ENCODE data around the gene ATP11C. TPM values are rescaled to one million over a fixed set of nuclear protein-coding genes. Genes with fewer than 3 reads are reported as not detected.
A peak's percentile ranks its signal among the peaks of the same experiment; 100 is the strongest.

The ATP11C gene
- polyA plus RNA-seq, 1 donor (not counting 4 experiments of a cell fraction or from before 2014, with no cell fraction given): 14.0 TPM

- H3K27me3 ChIP-seq (ENCODE audit: control insufficient read depth, extremely low read depth, insufficient read depth, low read length): no peaks in the 10 kb centered on the region
- no peak overlapping the region for H2AFZ ChIP-seq (ENCODE audit: control insufficient read depth, low read length)
- no peak for FAIRE-seq
- no peaks in the 10 kb centered on the region for H3K9me3 ChIP-seq (ENCODE audit: control insufficient read depth, low read depth, low read length)
- peak overlapping the region; percentile 76 for H3K9ac ChIP-seq (ENCODE audit: control insufficient read depth, extremely low read depth, insufficient read depth, low read length)
- peak overlapping the region; percentile 51 to 71 (median 69) for H3K4me3 ChIP-seq (ENCODE audit: control insufficient read depth in 2 of 3, extremely low read depth in 1 of 3, insufficient read depth in 2 of 3, low read depth in 1 of 3, low read length in 3 of 3)
- H3K27ac ChIP-seq (ENCODE audit: control insufficient read depth, insufficient read depth, low read length): peak overlapping the region; percentile 64
- H3K9me1 ChIP-seq (ENCODE audit: control insufficient read depth, extremely low read depth, insufficient read depth, low read length): no peaks in the 10 kb centered on the region
- dilution Hi-C loops (cut with MboI; ENCODE audit: extremely low pct_ligation_motif_present, low sequenced_read_pairs): no loop called here
- no peaks in the 10 kb centered on the region for H3K36me3 ChIP-seq (ENCODE audit: control insufficient read depth in 2 of 2, extremely low read depth in 1 of 2, insufficient read depth in 2 of 2, low read length in 2 of 2)
- TF ChIP-seq CTCF (optimal IDR thresholded peaks at IDR 0.05 in 1 of 3, IDR thresholded peaks at IDR 0.05 in 1 of 3, conservative IDR thresholded peaks at IDR 0.05 in 1 of 3; ENCODE audit: extremely low read depth in 1 of 3, insufficient read depth in 2 of 3, low read length in 3 of 3) (no peak), EZH2 (IDR thresholded peaks at IDR 0.05; ENCODE audit: low read length) (no peak)
- H3K4me1 ChIP-seq (ENCODE audit: control insufficient read depth, extremely low read depth, insufficient read depth, low read length): no peaks in the 10 kb centered on the region
- no peak overlapping the region for H3K4me2 ChIP-seq (ENCODE audit: control insufficient read depth, extremely low read depth, insufficient read depth, low read depth, low read length)
- H3K79me2 ChIP-seq (ENCODE audit: control insufficient read depth, insufficient read depth, low read length): peaks cover 23% of the 10 kb centered on the region
- no peaks in the 10 kb centered on the region for H4K20me1 ChIP-seq (ENCODE audit: control insufficient read depth, extremely low read depth, insufficient read depth, low read length)
- DNase-seq (ENCODE audit: low read depth, low spot score): no peak
Measured at GRCh38 chrX:139932073-139932900, 566 bp downstream of the ATP11C start.

- Histone ChIP-seq H3K36me3 (ENCODE audit: control insufficient read depth in 2 of 2, extremely low read depth in 1 of 2, insufficient read depth in 2 of 2, low read length in 2 of 2) (no peaks in the 10 kb centered on the region), H3K4me2 (ENCODE audit: control insufficient read depth, extremely low read depth, insufficient read depth, low read depth, low read length) (peak overlapping the region; percentile 73), H3K79me2 (ENCODE audit: control insufficient read depth, insufficient read depth, low read length) (peaks cover 25% of the 10 kb centered on the region), H4K20me1 (ENCODE audit: control insufficient read depth, extremely low read depth, insufficient read depth, low read length) (no peaks in the 10 kb centered on the region), H3K27ac (ENCODE audit: control insufficient read depth, insufficient read depth, low read length) (peak overlapping the region; percentile 43), H3K9me1 (ENCODE audit: control insufficient read depth, extremely low read depth, insufficient read depth, low read length) (no peaks in the 10 kb centered on the region), H3K4me3 (ENCODE audit: control insufficient read depth in 2 of 3, extremely low read depth in 1 of 3, insufficient read depth in 2 of 3, low read depth in 1 of 3, low read length in 3 of 3) (peak overlapping the region; percentile 51 to 71 (median 69)), H3K27me3 (ENCODE audit: control insufficient read depth, extremely low read depth, insufficient read depth, low read length) (no peaks in the 10 kb centered on the region), H3K9me3 (ENCODE audit: control insufficient read depth, low read depth, low read length) (no peaks in the 10 kb centered on the region), H3K9ac (ENCODE audit: control insufficient read depth, extremely low read depth, insufficient read depth, low read length) (peak overlapping the region; percentile 76), H2AFZ (ENCODE audit: control insufficient read depth, low read length) (peak overlapping the region; percentile 46), H3K4me1 (ENCODE audit: control insufficient read depth, extremely low read depth, insufficient read depth, low read length) (no peaks in the 10 kb centered on the region)
- no peak for DNase-seq (ENCODE audit: low read depth, low spot score)
- dilution Hi-C loops (cut with MboI; ENCODE audit: extremely low pct_ligation_motif_present, low sequenced_read_pairs): no loop called here
- no peak for FAIRE-seq
- TF ChIP-seq EZH2 (IDR thresholded peaks at IDR 0.05; ENCODE audit: low read length) (no peak), CTCF (optimal IDR thresholded peaks at IDR 0.05 in 1 of 3, IDR thresholded peaks at IDR 0.05 in 1 of 3, conservative IDR thresholded peaks at IDR 0.05 in 1 of 3; ENCODE audit: extremely low read depth in 1 of 3, insufficient read depth in 2 of 3, low read length in 3 of 3) (no peak)
Measured at GRCh38 chrX:139931646-139932072, 1.2 kb downstream of the ATP11C start.

All from keratinocyte (primary cell).